Measurements from ENCODE around the gene ZSWIM6.
"Not testable (repeated sequence)": the region's sequence is repeated elsewhere in the genome, so short reads cannot be mapped to it uniquely, and the experiment has no call there.

ZSWIM6 gene

GRCh38 chr5:61408476-61409168 is 76.6 kb downstream of the ZSWIM6 start:
- DNase-seq (ENCODE audit: low read depth, low spot score): peak; percentile 100
- no peak overlapping the region for H3K4me3 ChIP-seq (ENCODE audit: low read depth, low read length)
- no peak for TF ChIP-seq CTCF (IDR thresholded peaks at IDR 0.05; ENCODE audit: low read depth, low read length)
- in situ Hi-C loops (cut with HindIII; ENCODE audit: low sequenced_read_pairs): no loop called here

- H3K4me3 ChIP-seq (ENCODE audit: low read depth, low read length): no peak overlapping the region
Observed at GRCh38 chr5:61409568-61409967, 77.5 kb downstream of the ZSWIM6 start.

GRCh38 chr5:61410811-61411210 is 78.8 kb downstream of the ZSWIM6 start:
- DNase-seq (ENCODE audit: low read depth, low spot score): no peak
- no peak overlapping the region for H3K4me3 ChIP-seq (ENCODE audit: low read depth, low read length)
- in situ Hi-C loops (cut with HindIII; ENCODE audit: low sequenced_read_pairs): no loop called here
- no peak for TF ChIP-seq CTCF (IDR thresholded peaks at IDR 0.05; ENCODE audit: low read depth, low read length)

More at GRCh38 chr5:61409568-61409967, 77.5 kb downstream of the ZSWIM6 start:
- in situ Hi-C loops (cut with HindIII; ENCODE audit: low sequenced_read_pairs): no loop called here
- no peak for TF ChIP-seq CTCF (IDR thresholded peaks at IDR 0.05; ENCODE audit: low read depth, low read length)
- DNase-seq (ENCODE audit: low read depth, low spot score): peak; percentile 97

GRCh38 chr5:61412361-61412760 is 80.3 kb downstream of the ZSWIM6 start:
- DNase-seq (ENCODE audit: low read depth, low spot score): no peak
- in situ Hi-C loops (cut with HindIII; ENCODE audit: low sequenced_read_pairs): no loop called here
- TF ChIP-seq CTCF (IDR thresholded peaks at IDR 0.05; ENCODE audit: low read depth, low read length): no peak
- H3K4me3 ChIP-seq (ENCODE audit: low read depth, low read length): no peak overlapping the region

GRCh38 chr5:61413205-61413604 is 81.1 kb downstream of the ZSWIM6 start:
- DNase-seq (ENCODE audit: low read depth, low spot score); H3K4me3 ChIP-seq (ENCODE audit: low read depth, low read length); in situ Hi-C loops (cut with HindIII; ENCODE audit: low sequenced_read_pairs): not testable (repeated sequence)

GRCh38 chr5:61414806-61415205 is 82.7 kb downstream of the ZSWIM6 start:
- no peak overlapping the region for H3K4me3 ChIP-seq (ENCODE audit: low read depth, low read length)
- DNase-seq (ENCODE audit: low read depth, low spot score): no peak
- in situ Hi-C loops (cut with HindIII; ENCODE audit: low sequenced_read_pairs): no loop called here
- TF ChIP-seq CTCF (IDR thresholded peaks at IDR 0.05; ENCODE audit: low read depth, low read length): no peak

- peak; percentile 29 for DNase-seq (ENCODE audit: low read depth, low spot score)
- no peak overlapping the region for H3K4me3 ChIP-seq (ENCODE audit: low read depth, low read length)
- in situ Hi-C loops (cut with HindIII; ENCODE audit: low sequenced_read_pairs): no loop called here
- TF ChIP-seq CTCF (IDR thresholded peaks at IDR 0.05; ENCODE audit: low read depth, low read length): no peak
Observed at GRCh38 chr5:61416010-61416409, 84.0 kb downstream of the ZSWIM6 start.
